ES-I3 (cell line): ENCODE measurements around the gene NELL1.

Experiments used
- H3K36me3 ChIP-seq: 2 replicates; pipeline ENCODE4 v1.6.1; 2013; ENCODE audit warnings: mild to moderate bottlenecking, low read length, control low read depth, moderate library complexity; ENCODE audit not compliant: insufficient read depth
- H3K4me1 ChIP-seq: 2 replicates; pipeline ENCODE4 v1.6.1; 2013; ENCODE audit warnings: mild to moderate bottlenecking, control low read depth, low read length; ENCODE audit not compliant: insufficient read depth
- H3K9ac ChIP-seq: 2 replicates; pipeline ENCODE4 v1.6.1; 2013; ENCODE audit warnings: low read depth, mild to moderate bottlenecking, low read length, moderate library complexity
- H3K9me3 ChIP-seq: 2 replicates; pipeline ENCODE4 v1.6.1; 2013; ENCODE audit warnings: mild to moderate bottlenecking, low read length, moderate library complexity; ENCODE audit not compliant: control insufficient read depth, insufficient read depth

The NELL1 gene

DNA sequence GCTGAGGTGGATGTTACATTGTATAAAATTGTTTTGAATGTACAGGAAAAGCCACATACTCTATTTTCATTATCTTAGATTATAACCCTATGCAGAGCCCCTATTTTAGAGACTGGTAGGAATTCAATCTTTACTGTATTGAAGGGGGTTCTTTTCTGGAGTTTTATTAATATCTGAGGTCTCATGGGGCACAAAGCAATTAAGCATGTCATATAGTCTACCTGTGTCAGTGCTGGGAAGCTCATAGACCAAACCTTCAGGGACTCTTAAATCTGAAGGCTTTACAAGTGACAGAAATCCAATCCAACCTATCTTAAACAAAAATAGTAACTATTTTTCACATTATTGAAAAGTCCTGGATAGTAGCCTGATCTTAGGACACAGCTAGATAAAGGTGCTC, 733.7 kb downstream of the NELL1 start:
- Histone ChIP-seq H3K36me3 (no peaks in the 10 kb centered on the region), H3K9me3 (no peaks in the 10 kb centered on the region), H3K9ac (no peak overlapping the region), H3K4me1 (no peaks in the 10 kb centered on the region)

- Histone ChIP-seq H3K36me3 (no peaks in the 10 kb centered on the region), H3K4me1 (no peaks in the 10 kb centered on the region), H3K9me3 (no peaks in the 10 kb centered on the region), H3K9ac (no peak overlapping the region)
Measured at GRCh38 chr11:21405422-21405821, 736.0 kb downstream of the NELL1 start.

- Histone ChIP-seq H3K36me3 (no peaks in the 10 kb centered on the region), H3K4me1 (no peaks in the 10 kb centered on the region), H3K9ac (no peak overlapping the region), H3K9me3 (no peaks in the 10 kb centered on the region)
Measured at GRCh38 chr11:21410513-21410912, 741.1 kb downstream of the NELL1 start.

DNA sequence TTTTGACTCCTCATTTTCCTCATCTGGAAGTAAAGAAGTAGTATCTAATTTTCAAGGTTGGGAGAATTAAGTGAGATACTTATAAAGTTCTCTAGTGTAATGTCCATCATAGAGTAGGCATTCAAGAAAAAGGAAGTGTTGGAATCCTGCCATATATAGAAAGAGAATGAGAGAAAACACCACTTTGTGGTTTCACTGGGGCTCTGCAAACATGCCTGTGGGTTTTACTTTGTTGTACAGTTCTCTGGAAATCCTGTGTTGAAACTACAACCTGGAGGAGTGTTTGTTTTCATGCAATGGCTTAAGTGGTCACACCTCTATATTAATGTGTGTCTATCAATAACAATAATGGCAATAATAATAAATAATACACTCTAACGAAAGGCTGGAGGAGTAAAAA, 741.7 kb downstream of the NELL1 start:
- Histone ChIP-seq H3K36me3 (no peaks in the 10 kb centered on the region), H3K4me1 (no peaks in the 10 kb centered on the region), H3K9ac (no peak overlapping the region), H3K9me3 (no peaks in the 10 kb centered on the region)

DNA sequence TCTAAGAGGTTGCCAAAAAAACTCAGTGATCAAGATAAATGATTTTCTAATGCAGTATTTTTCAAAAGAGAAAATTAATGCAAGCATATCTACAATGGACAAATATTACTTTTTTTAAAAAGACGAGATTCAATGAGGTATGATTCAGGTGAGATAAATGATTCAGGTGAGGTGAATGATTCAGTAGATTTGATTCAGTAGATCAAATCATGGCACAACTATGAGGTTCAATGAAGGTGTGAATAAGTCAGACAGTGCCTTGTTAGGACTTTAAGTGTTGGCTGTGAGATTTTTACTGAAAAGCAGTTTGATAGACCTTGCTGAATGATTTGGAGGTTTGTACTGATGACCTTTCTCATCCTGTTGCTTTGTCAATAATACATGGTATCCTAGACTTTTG, 742.2 kb downstream of the NELL1 start:
- H3K36me3 ChIP-seq = no peaks in the 10 kb centered on the region
- H3K4me1 ChIP-seq = no peaks in the 10 kb centered on the region
- H3K9ac ChIP-seq = no peak overlapping the region
- no peaks in the 10 kb centered on the region for H3K9me3 ChIP-seq

GRCh38 chr11:21412652-21413383, 743.4 kb downstream of the NELL1 start:
- no peaks in the 10 kb centered on the region for H3K36me3 ChIP-seq
- H3K4me1 ChIP-seq = no peaks in the 10 kb centered on the region
- no peaks in the 10 kb centered on the region for H3K9me3 ChIP-seq
- H3K9ac ChIP-seq = no peak overlapping the region

DNA sequence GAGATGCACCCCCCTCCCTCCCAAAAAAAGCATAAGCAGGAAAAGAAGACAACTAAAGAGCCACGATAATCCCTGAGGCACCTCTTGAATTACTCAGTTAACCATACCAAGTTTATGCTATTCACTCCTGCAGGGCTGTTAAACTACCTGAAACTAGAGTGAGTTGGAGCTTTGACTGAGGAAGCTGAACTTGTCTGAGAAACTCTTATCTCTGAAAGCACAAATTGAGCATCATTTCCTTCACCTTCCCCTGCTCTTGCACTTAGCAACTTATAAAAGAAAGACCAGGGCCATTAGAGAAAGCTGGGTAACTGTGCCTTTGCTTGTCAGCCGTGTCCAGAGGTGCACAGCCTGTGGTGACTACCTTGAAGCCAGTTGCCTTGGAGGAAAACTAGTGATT, 745.6 kb downstream of the NELL1 start:
- Histone ChIP-seq H3K4me1 (no peaks in the 10 kb centered on the region), H3K36me3 (no peaks in the 10 kb centered on the region), H3K9ac (no peak overlapping the region), H3K9me3 (no peaks in the 10 kb centered on the region)

DNA sequence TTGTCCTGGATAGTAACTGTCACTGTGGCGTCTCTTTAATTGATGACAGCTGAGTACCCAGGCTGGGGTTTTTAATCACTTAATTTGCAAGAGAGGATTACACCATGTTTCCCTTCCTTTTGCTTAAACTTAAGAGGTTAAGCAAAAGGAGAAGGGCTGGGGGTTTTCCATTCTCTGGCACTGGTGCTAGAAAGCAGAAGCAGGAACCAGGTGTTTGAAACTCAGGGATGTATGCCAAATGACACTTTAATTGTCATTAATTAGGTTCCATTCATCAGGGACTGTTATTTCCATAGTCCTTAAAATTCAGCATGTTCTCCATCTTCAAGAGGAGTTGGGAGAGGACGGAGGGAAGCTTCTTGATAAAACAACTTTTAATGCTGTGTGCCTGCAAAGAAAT, 746.2 kb downstream of the NELL1 start:
- no peaks in the 10 kb centered on the region for H3K9me3 ChIP-seq
- no peaks in the 10 kb centered on the region for H3K36me3 ChIP-seq
- no peaks in the 10 kb centered on the region for H3K4me1 ChIP-seq
- H3K9ac ChIP-seq = no peak overlapping the region

DNA sequence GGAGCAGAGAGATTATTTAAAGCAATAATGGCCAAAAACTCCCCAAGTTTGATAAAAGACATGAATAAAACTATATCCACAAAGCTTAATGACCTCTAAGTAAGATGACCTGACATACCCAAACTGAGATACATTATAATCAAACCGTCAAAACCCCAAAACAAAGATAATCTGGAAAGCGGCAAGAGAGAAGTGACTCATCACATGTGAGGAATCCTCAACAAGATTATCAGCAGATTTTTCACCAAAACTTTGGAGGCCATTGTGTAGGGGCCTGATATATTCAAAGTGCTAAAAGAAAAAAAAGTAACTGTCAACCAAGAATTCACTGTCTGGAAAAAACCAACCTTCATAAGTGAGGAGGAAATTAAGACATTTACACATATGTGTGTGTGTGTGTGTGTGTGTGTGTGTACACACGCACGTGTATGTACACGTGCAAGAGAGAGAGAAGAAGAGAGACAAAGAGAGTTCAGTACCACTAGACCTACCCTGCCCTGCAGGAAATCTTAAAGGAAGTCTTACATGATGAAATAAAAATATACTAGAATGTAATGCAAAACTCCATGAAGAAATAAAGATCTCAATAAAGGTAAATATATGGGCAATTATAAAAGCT, 752.4 kb downstream of the NELL1 start:
- Histone ChIP-seq H3K36me3 (no peaks in the 10 kb centered on the region), H3K9ac (no peak overlapping the region), H3K9me3 (no peaks in the 10 kb centered on the region), H3K4me1 (no peaks in the 10 kb centered on the region)

DNA sequence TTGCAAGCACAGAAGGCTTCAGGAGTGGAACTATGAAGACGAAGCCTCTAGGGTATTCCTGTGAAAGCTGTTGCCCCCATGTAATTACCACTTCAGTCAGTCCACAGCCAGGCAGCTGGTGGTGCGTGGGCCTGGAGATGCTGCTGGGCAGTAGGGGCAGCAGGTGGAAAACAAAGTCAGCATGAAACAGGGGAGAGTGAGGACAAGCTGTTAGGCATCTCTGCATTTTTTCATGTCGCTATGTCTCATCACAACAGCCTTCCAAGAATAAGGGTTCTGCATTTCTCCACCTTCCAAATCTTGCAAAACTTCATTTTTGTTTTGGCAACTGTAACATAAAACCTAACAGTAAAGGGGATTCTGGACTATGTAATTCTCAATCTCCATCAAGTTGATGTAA, 757.5 kb downstream of the NELL1 start:
- no peaks in the 10 kb centered on the region for H3K9me3 ChIP-seq
- no peaks in the 10 kb centered on the region for H3K4me1 ChIP-seq
- no peaks in the 10 kb centered on the region for H3K36me3 ChIP-seq
- no peak overlapping the region for H3K9ac ChIP-seq

DNA sequence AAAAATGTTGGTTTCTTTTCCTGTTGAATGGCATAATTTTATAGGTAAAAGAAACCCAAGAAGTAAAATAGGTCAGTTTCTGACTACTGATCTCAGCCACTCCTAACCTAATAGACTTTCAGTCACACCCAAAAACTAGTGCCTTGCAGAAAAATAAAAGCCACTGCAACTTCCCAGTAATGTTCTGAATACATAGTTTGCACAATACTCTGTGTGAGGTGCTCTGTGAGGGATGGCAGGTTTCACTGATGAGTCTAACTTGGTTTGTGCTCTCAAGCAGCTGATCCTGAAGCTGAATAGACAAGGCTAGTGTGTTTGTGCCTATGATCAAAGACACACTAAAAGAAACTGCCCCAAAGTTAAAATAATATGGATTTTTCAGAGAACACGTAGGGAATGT, 758.3 kb downstream of the NELL1 start:
- no peaks in the 10 kb centered on the region for H3K4me1 ChIP-seq
- H3K9ac ChIP-seq = no peak overlapping the region
- no peaks in the 10 kb centered on the region for H3K9me3 ChIP-seq
- no peaks in the 10 kb centered on the region for H3K36me3 ChIP-seq

DNA sequence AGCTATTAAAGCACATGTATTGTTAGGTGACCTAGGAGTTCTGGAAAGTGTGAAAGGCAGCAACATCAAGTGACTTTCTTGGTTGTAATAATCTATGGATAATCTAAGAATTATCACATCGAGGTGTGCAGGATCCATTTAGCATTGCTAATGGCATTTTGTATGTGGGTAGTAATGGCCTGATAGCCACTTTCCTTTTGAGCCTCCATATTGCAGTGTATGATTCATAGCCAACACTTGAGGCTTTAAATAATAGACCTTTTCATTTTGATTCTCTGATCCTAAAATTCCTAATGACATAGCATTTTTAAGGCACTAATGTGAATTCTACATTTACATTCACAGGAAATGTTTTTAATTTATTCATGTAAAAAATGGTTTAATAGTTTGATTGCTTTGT, 759.4 kb downstream of the NELL1 start:
- Histone ChIP-seq H3K9ac (no peak overlapping the region), H3K36me3 (no peaks in the 10 kb centered on the region), H3K4me1 (no peaks in the 10 kb centered on the region), H3K9me3 (no peaks in the 10 kb centered on the region)

- Histone ChIP-seq H3K4me1 (no peaks in the 10 kb centered on the region), H3K36me3 (no peaks in the 10 kb centered on the region), H3K9ac (no peak overlapping the region), H3K9me3 (no peaks in the 10 kb centered on the region)
Measured at GRCh38 chr11:21429401-21429800, 760.0 kb downstream of the NELL1 start.

GRCh38 chr11:21430537-21430936, 761.2 kb downstream of the NELL1 start:
- Histone ChIP-seq H3K9me3 (no peaks in the 10 kb centered on the region), H3K9ac (no peak overlapping the region), H3K36me3 (no peaks in the 10 kb centered on the region)

GRCh38 chr11:21446939-21447590, 777.7 kb downstream of the NELL1 start:
- Histone ChIP-seq H3K9ac (no peak overlapping the region), H3K9me3 (no peaks in the 10 kb centered on the region), H3K4me1 (peaks cover 7% of the 10 kb centered on the region), H3K36me3 (no peaks in the 10 kb centered on the region)

More at GRCh38 chr11:21430537-21430936, 761.2 kb downstream of the NELL1 start:
- H3K4me1 ChIP-seq = no peaks in the 10 kb centered on the region
